ENCODE data around the gene BEST1. TPM values are rescaled to one million over a fixed set of nuclear protein-coding genes. Genes with fewer than 3 reads are reported as not detected.

BEST1 gene
- total RNA-seq, 4 donors from 2014 or later, result 33.2 to 53.2 (median 45.7) TPM

DNA sequence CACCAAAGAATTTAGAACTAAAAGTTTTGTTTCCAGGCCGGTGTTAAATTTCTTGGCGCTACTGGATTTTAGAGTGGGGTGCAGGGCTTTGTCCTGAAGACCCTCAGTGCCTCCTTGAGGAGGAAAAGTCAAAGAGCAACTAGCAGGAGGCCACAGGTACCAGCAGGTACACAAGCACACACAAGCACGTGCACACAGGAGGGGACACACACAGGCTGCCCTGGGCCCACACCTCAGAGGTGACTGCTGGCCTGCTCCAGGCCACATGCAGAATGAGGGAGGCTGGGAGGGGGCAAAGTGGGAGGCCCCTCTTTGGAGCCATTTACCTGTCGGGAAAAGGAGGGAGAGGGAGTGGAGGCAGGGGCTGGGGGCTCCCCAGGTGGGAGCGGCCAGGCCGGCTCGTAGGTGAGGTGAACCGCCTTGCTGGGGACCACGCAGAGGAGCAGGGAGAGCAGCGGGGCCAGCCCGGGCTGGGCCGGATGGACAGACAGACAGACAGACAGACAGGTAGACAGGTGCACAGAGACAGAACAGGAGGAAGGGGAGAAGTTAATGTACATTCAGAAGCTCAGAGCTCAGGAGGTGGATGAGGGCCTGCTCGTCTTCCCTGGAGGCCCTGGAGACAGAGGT lies 45.0 kb upstream of the BEST1 start:
- TF ChIP-seq CTCF (IDR thresholded peaks at IDR 0.05) (no peak), EP300 (IDR thresholded peaks at IDR 0.05) (no peak), POLR2A (IDR thresholded peaks at IDR 0.05) (no peak)
- Histone ChIP-seq H3K4me1 (peaks cover 0 to 27% (median 10%) of the 10 kb centered on the region in 4 donors), H3K36me3 (peaks cover 0 to 78% (median 5%) of the 10 kb centered on the region in 3 donors), H3K27ac (peak overlapping the region in 1 of 4 donors; percentile 38), H3K4me3 (no peak overlapping the region), H3K27me3 (no peaks in the 10 kb centered on the region), H3K9me3 (no peaks in the 10 kb centered on the region)
- 86 to 90% methylated on average over 13 of the region's 13 CpGs for whole genome bisulfite sequencing, 2 donors
- no peak for DNase-seq (ENCODE audit: low spot score in 2 of 2)

DNA sequence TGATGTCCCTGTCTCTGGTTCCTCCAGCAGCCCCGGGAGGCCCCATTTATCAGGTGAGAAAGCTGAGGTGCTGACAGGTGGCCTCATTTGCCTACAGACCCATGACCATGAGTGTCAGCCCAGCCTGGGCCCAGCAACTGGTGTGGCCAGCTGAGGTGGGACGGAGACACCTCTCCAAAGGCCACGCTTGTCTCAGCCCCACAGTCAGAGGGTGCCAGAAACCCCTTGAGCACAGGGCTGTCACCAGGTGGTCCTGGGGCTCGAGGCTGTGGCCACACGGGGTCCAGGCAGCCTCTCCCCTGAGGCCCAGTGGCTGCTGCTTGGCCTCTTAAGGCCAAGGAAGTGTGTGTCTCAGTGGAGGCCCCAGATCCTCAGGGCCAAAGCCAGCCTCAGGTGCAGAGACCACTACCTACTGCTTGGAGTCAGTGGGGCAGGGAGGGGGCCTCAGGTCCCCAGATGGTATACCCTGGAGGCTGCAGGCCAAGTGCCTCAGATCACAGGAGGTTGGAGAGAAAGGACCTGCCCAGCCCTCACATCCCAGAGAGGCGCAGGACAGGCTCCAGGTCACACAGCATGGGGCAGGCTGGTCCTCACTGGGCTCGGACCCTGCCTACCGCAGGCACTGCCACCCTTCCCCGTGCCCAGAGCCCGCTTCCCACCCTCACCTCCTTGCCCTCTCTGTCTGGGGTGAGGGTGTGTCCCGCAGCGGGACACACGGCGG lies 44.2 kb upstream of the BEST1 start:
- peaks cover 0 to 70% (median 5%) of the 10 kb centered on the region in 3 donors for H3K36me3 ChIP-seq
- peaks cover 0 to 35% (median 17%) of the 10 kb centered on the region in 4 donors for H3K4me1 ChIP-seq
- DNase-seq (ENCODE audit: low spot score in 2 of 2), result no peak
- H3K27ac ChIP-seq, result peak overlapping the region in 1 of 4 donors; percentile 36
- 85 to 92% methylated on average over 12 to 14 of the region's 14 CpGs for WGBS, 2 donors
- H3K9me3 ChIP-seq, result no peaks in the 10 kb centered on the region
- no peaks in the 10 kb centered on the region for H3K27me3 ChIP-seq
- no peak overlapping the region for H3K4me3 ChIP-seq
- TF ChIP-seq EP300 (IDR thresholded peaks at IDR 0.05), result no peak
- TF ChIP-seq CTCF (IDR thresholded peaks at IDR 0.05), result no peak
- no peak for TF ChIP-seq POLR2A (IDR thresholded peaks at IDR 0.05)

- 77 to 95% methylated on average over 7 to 14 of the region's 14 CpGs for WGBS, 2 donors
- TF ChIP-seq CTCF (IDR thresholded peaks at IDR 0.05) (no peak), EP300 (IDR thresholded peaks at IDR 0.05) (no peak), POLR2A (IDR thresholded peaks at IDR 0.05) (no peak)
- Histone ChIP-seq H3K4me3 (no peak overlapping the region), H3K4me1 (peaks cover 0 to 40% (median 22%) of the 10 kb centered on the region in 4 donors), H3K27ac (no peak overlapping the region), H3K27me3 (no peaks in the 10 kb centered on the region), H3K9me3 (no peaks in the 10 kb centered on the region), H3K36me3 (peaks cover 0 to 64% (median 5%) of the 10 kb centered on the region in 3 donors)
- no peak for DNase-seq (ENCODE audit: low spot score in 2 of 2)
These were observed 43.6 kb upstream of the BEST1 start for GRCh38 chr11:61906522-61906909.

GRCh38 chr11:61907282-61907681 lies 42.9 kb upstream of the BEST1 start:
- Histone ChIP-seq H3K9me3 (no peaks in the 10 kb centered on the region), H3K4me1 (peaks cover 0 to 48% (median 30%) of the 10 kb centered on the region in 4 donors), H3K4me3 (no peak overlapping the region), H3K27me3 (no peaks in the 10 kb centered on the region), H3K36me3 (peaks cover 0 to 57% (median 5%) of the 10 kb centered on the region in 3 donors), H3K27ac (peak overlapping the region in 1 of 4 donors; percentile 14)
- no peak for DNase-seq (ENCODE audit: low spot score in 2 of 2)
- WGBS, 2 donors, result 89 to 96% methylated on average over 18 to 19 of the region's 19 CpGs
- TF ChIP-seq EP300 (IDR thresholded peaks at IDR 0.05) (no peak), POLR2A (IDR thresholded peaks at IDR 0.05) (no peak), CTCF (IDR thresholded peaks at IDR 0.05) (no peak)

Data from tibial nerve (tissue), 4 donors.